ENCODE data around the gene STING1.
A peak's percentile ranks its signal among the peaks of the same experiment; 100 is the strongest.
"Not testable (repeated sequence)": the region's sequence is repeated elsewhere in the genome, so short reads cannot be mapped to it uniquely, and the experiment has no call there.

STING1 gene

GRCh38 chr5:139482050-139482889 is at the start of gene STING1:
Gene STING1, minus strand, starts transcription at chr5:139482758. Its CDS starts 1,054 bp downstream, at chr5:139481704.
- peak; percentile 67 for DNase-seq

- no peak for DNase-seq
Measured at GRCh38 chr5:139531772-139532169, 49.2 kb upstream of the STING1 start.

GRCh38 chr5:139530079-139530478 is 47.5 kb upstream of the STING1 start:
- not testable (repeated sequence) for DNase-seq

GRCh38 chr5:139528695-139529094 is 46.1 kb upstream of the STING1 start:
- not testable (repeated sequence) for DNase-seq

GRCh38 chr5:139527896-139528467 is 45.4 kb upstream of the STING1 start:
- DNase-seq, result not testable (repeated sequence)

GRCh38 chr5:139527090-139527470 is 44.5 kb upstream of the STING1 start:
- not testable (repeated sequence) for DNase-seq

GRCh38 chr5:139526309-139527089 is 43.9 kb upstream of the STING1 start:
- DNase-seq, result not testable (repeated sequence)

GRCh38 chr5:139525586-139526308 is 43.2 kb upstream of the STING1 start:
- not testable (repeated sequence) for DNase-seq

GRCh38 chr5:139524940-139525585 is 42.5 kb upstream of the STING1 start:
- no peak for DNase-seq

GRCh38 chr5:139524446-139524845 is 41.9 kb upstream of the STING1 start:
- no peak for DNase-seq

- DNase-seq, result no peak
Measured at GRCh38 chr5:139523635-139524445, 41.3 kb upstream of the STING1 start.

- no peak for DNase-seq
Measured at GRCh38 chr5:139517683-139518564, 35.4 kb upstream of the STING1 start.

- no peak for DNase-seq
Measured at GRCh38 chr5:139514486-139514856, 31.9 kb upstream of the STING1 start.

GRCh38 chr5:139513852-139514485 is 31.4 kb upstream of the STING1 start:
- no peak for DNase-seq

GRCh38 chr5:139513434-139513833 is 30.9 kb upstream of the STING1 start:
- DNase-seq, result not testable (repeated sequence)

- no peak for DNase-seq
Measured at GRCh38 chr5:139512786-139513390, 30.3 kb upstream of the STING1 start.

GRCh38 chr5:139504722-139505121 is 22.2 kb upstream of the STING1 start:
- not testable (repeated sequence) for DNase-seq

GRCh38 chr5:139503879-139504278 is 21.3 kb upstream of the STING1 start:
- not testable (repeated sequence) for DNase-seq

Measured in NCI-H187 treated with DMSO at 0.1 percent for 48 hours (cell line).